Stimulated activated CD8-positive, alpha-beta memory T cell treated with anti-CD3 and anti-CD28 coated beads, Interleukin-2, amount 100 ng/mL, for 48 hours (primary cell): ENCODE data around the gene CNP.

Experiments
- DNase-seq, 2 donors: peaks; one replicate each; pipeline ENCODE4 v3.0.0-alpha.2; 2020; ENCODE audit warnings: low read depth in 2 of 2

Gene CNP

GRCh38 chr17:41942626-41943373 is 23.8 kb upstream of the CNP start:
- no peak for DNase-seq

GRCh38 chr17:41943492-41943891 is 23.1 kb upstream of the CNP start:
- DNase-seq: no peak

- no peak for DNase-seq
These were observed 21.7 kb upstream of the CNP start for GRCh38 chr17:41944943-41945342.

GRCh38 chr17:41948762-41949460 is 17.7 kb upstream of the CNP start:
- no peak for DNase-seq

- DNase-seq: no peak
These were observed 10.1 kb upstream of the CNP start for GRCh38 chr17:41956522-41956921.

- no peak for DNase-seq
These were observed 9.3 kb upstream of the CNP start for GRCh38 chr17:41957031-41957868.

GRCh38 chr17:41957869-41958439 is 8.6 kb upstream of the CNP start:
- no peak for DNase-seq

GRCh38 chr17:41959030-41959335 is 7.6 kb upstream of the CNP start:
- DNase-seq: no peak

- DNase-seq: no peak
These were observed 7.1 kb upstream of the CNP start for GRCh38 chr17:41959336-41960095.

- no peak for DNase-seq
These were observed 4.5 kb upstream of the CNP start for GRCh38 chr17:41962111-41962510.

- peak; percentile 55 to 64 for DNase-seq
These were observed 3.7 kb upstream of the CNP start for GRCh38 chr17:41962768-41963434.

GRCh38 chr17:41965694-41966462 is 717 bp upstream of the CNP start:
- peak; percentile 43 to 55 for DNase-seq

GRCh38 chr17:41967141-41967920 is 736 bp downstream of the CNP start:
- peak in 1 of 2 donors; percentile 16 for DNase-seq

GRCh38 chr17:41967921-41968578 is 1.5 kb downstream of the CNP start:
- no peak for DNase-seq

GRCh38 chr17:41968676-41969075 is 2.1 kb downstream of the CNP start:
- no peak for DNase-seq

- DNase-seq: no peak
These were observed 4.3 kb downstream of the CNP start for GRCh38 chr17:41970901-41971331.

GRCh38 chr17:41971721-41972523 is 5.3 kb downstream of the CNP start:
- no peak for DNase-seq
